ENCODE results near the gene RASA3. TPM values are rescaled to one million over a fixed set of nuclear protein-coding genes. Genes with fewer than 3 reads are reported as not detected.
"Not testable (repeated sequence)": the region's sequence is repeated elsewhere in the genome, so short reads cannot be mapped to it uniquely, and the experiment has no call there.

The RASA3 gene
- total RNA-seq, 1 experiment from 2014 or later, result 13.2 TPM

- no peak for DNase-seq (ENCODE audit: low read depth)
Measured at GRCh38 chr13:114142640-114143490, 10.4 kb upstream of the RASA3 start.

- DNase-seq (ENCODE audit: low read depth), result no peak
Measured at GRCh38 chr13:114142137-114142550, 9.7 kb upstream of the RASA3 start.

- DNase-seq (ENCODE audit: low read depth), result no peak
Measured at GRCh38 chr13:114141261-114141996, 9.0 kb upstream of the RASA3 start.

GRCh38 chr13:114140906-114141250, 8.5 kb upstream of the RASA3 start:
- no peak for DNase-seq (ENCODE audit: low read depth)

- DNase-seq (ENCODE audit: low read depth), result no peak
Measured at GRCh38 chr13:114140131-114140905, 7.9 kb upstream of the RASA3 start.

GRCh38 chr13:114136576-114136975, 4.2 kb upstream of the RASA3 start:
- no peak for DNase-seq (ENCODE audit: low read depth)

GRCh38 chr13:114135731-114136171, 3.3 kb upstream of the RASA3 start:
- peak; percentile 71 for DNase-seq (ENCODE audit: low read depth)

- no peak for DNase-seq (ENCODE audit: low read depth)
Measured at GRCh38 chr13:114134944-114135610, 2.7 kb upstream of the RASA3 start.

- DNase-seq (ENCODE audit: low read depth), result no peak
Measured at GRCh38 chr13:114134111-114134943, 1.9 kb upstream of the RASA3 start.

GRCh38 chr13:114133552-114133951, 1.1 kb upstream of the RASA3 start:
- DNase-seq (ENCODE audit: low read depth), result not testable (repeated sequence)

- DNase-seq (ENCODE audit: low read depth), result not testable (repeated sequence)
Measured at GRCh38 chr13:114133126-114133525, 703 bp upstream of the RASA3 start.

GRCh38 chr13:114131583-114132418, 622 bp downstream of the RASA3 start:
- no peak for DNase-seq (ENCODE audit: low read depth)

GRCh38 chr13:114130837-114131582, 1.4 kb downstream of the RASA3 start:
- DNase-seq (ENCODE audit: low read depth), result peak; percentile 93

- no peak for DNase-seq (ENCODE audit: low read depth)
Measured at GRCh38 chr13:114130131-114130836, 2.1 kb downstream of the RASA3 start.

GRCh38 chr13:114129649-114130062, 2.8 kb downstream of the RASA3 start:
- peak; percentile 51 for DNase-seq (ENCODE audit: low read depth)

GRCh38 chr13:114128624-114129522, 3.5 kb downstream of the RASA3 start:
- DNase-seq (ENCODE audit: low read depth), result peak; percentile 95

GRCh38 chr13:114128348-114128623, 4.1 kb downstream of the RASA3 start:
- no peak for DNase-seq (ENCODE audit: low read depth)
